ENCODE measurements around the gene ADAMTS16.

The ADAMTS16 gene

DNA sequence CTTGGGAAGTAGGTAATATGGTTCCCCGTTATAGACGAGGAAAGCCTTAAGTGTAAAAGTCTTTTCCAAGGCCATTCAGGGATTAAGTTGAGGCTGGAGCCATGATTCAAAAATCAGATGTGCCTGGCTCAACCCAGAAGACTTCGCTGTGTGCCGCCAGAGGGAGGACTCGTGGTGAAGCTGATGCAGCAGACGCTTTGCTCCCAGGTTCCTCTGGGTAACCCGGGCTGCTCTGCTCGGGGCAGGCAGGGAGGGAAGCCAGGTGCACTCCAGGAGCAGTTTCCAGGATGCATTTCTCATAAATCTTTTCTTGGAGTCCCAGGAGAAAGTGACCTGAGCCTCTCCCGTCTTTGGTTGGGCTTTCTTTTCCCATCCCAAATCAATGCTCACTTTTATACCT, 219.5 kb downstream of the ADAMTS16 start (continued):
- no peak for TF ChIP-seq ZFP3 (CRISPR knock-in tag; IDR thresholded peaks at IDR 0.05)
- TF ChIP-seq PPARA (CRISPR knock-in tag; IDR thresholded peaks at IDR 0.05; ENCODE audit: borderline replicate concordance): no peak

DNA sequence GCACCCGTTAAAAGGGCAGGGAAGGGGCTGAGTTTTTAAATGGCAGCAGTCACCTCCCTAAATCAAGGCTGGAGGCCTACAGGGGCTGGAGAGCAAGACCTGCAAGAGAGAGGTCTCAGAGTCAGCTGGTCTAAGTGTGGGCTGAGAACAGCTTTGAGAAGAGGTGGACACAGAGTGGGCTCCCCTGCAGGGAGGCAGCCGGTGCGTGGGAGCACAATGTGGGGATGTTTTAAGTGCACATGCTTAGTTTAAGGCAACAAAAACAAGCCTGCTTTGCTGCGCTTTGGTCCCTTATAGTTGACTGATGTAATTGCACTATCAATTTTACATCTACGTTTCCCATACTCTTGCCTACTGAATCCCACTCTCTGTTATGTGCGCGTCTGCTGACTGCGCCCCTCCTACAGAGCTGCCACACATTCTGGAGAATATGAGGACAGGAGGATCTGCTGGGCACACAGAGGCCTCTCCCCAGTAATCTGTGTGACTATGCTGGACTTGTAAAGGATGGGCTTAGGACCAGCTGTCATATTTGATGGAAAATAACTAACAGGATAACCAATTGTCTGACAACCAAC, 220.3 kb downstream of the ADAMTS16 start:
- TF ChIP-seq CSDC2 (CRISPR knock-in tag; IDR thresholded peaks at IDR 0.05): no peak
- TF ChIP-seq ISL1 (CRISPR knock-in tag; IDR thresholded peaks at IDR 0.05): no peak
- no peak for TF ChIP-seq ZNF8 (CRISPR knock-in tag; IDR thresholded peaks at IDR 0.05)
- TF ChIP-seq ZC3H10 (CRISPR knock-in tag; IDR thresholded peaks at IDR 0.05): no peak
- TF ChIP-seq, protein P1, sequence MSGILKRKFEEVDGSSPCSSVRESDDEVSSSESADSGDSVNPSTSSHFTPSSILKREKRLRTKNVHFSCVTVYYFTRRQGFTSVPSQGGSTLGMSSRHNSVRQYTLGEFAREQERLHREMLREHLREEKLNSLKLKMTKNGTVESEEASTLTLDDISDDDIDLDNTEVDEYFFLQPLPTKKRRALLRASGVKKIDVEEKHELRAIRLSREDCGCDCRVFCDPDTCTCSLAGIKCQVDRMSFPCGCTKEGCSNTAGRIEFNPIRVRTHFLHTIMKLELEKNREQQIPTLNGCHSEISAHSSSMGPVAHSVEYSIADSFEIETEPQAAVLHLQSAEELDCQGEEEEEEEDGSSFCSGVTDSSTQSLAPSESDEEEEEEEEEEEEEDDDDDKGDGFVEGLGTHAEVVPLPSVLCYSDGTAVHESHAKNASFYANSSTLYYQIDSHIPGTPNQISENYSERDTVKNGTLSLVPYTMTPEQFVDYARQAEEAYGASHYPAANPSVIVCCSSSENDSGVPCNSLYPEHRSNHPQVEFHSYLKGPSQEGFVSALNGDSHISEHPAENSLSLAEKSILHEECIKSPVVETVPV (CRISPR knock-in tag; IDR thresholded peaks at IDR 0.05): no peak
- TF ChIP-seq, protein P2, sequence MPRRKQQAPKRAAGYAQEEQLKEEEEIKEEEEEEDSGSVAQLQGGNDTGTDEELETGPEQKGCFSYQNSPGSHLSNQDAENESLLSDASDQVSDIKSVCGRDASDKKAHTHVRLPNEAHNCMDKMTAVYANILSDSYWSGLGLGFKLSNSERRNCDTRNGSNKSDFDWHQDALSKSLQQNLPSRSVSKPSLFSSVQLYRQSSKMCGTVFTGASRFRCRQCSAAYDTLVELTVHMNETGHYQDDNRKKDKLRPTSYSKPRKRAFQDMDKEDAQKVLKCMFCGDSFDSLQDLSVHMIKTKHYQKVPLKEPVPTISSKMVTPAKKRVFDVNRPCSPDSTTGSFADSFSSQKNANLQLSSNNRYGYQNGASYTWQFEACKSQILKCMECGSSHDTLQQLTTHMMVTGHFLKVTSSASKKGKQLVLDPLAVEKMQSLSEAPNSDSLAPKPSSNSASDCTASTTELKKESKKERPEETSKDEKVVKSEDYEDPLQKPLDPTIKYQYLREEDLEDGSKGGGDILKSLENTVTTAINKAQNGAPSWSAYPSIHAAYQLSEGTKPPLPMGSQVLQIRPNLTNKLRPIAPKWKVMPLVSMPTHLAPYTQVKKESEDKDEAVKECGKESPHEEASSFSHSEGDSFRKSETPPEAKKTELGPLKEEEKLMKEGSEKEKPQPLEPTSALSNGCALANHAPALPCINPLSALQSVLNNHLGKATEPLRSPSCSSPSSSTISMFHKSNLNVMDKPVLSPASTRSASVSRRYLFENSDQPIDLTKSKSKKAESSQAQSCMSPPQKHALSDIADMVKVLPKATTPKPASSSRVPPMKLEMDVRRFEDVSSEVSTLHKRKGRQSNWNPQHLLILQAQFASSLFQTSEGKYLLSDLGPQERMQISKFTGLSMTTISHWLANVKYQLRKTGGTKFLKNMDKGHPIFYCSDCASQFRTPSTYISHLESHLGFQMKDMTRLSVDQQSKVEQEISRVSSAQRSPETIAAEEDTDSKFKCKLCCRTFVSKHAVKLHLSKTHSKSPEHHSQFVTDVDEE (CRISPR knock-in tag; IDR thresholded peaks at IDR 0.05): no peak
- TF ChIP-seq, protein P3, sequence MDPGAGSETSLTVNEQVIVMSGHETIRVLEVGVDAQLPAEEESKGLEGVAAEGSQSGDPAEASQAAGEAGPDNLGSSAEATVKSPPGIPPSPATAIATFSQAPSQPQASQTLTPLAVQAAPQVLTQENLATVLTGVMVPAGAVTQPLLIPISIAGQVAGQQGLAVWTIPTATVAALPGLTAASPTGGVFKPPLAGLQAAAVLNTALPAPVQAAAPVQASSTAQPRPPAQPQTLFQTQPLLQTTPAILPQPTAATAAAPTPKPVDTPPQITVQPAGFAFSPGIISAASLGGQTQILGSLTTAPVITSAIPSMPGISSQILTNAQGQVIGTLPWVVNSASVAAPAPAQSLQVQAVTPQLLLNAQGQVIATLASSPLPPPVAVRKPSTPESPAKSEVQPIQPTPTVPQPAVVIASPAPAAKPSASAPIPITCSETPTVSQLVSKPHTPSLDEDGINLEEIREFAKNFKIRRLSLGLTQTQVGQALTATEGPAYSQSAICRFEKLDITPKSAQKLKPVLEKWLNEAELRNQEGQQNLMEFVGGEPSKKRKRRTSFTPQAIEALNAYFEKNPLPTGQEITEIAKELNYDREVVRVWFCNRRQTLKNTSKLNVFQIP (CRISPR knock-in tag; IDR thresholded peaks at IDR 0.05; ENCODE audit: borderline replicate concordance, low read depth): no peak
- ATAC-seq: no peak

DNA sequence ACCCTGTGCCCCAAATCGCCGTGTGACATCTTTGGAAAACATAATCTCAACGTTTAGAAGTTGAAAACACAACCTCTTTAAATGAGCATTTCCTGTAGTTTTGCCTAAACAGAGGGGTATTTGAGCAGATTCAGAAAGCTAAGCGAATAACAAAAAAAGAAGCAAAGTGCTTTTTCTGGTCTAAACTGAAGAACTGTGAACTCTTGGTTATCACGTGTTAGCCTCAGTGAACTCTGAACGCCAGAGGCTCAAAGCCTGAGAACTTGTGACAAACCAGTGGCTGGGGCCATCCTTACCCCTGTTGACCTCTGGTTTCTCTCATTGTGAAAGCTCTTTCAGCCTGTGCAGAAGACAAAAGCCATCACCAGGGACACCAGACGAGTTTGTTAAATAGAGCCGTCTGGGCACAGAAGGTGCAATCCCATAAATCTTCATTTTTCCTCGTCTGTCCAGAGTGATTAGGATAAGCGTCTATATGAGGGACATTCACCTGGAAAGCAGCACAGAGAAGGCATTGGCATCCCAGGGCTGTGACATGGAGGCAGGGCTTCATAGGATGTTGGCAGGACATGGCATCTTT, 220.9 kb downstream of the ADAMTS16 start:
- TF ChIP-seq TCF4 (CRISPR knock-in tag; IDR thresholded peaks at IDR 0.05; ENCODE audit: borderline replicate concordance) (no peak), BACH2 (CRISPR knock-in tag; IDR thresholded peaks at IDR 0.05; ENCODE audit: borderline replicate concordance) (no peak), RARB (CRISPR knock-in tag; IDR thresholded peaks at IDR 0.05) (no peak)
- TF ChIP-seq, protein P4, sequence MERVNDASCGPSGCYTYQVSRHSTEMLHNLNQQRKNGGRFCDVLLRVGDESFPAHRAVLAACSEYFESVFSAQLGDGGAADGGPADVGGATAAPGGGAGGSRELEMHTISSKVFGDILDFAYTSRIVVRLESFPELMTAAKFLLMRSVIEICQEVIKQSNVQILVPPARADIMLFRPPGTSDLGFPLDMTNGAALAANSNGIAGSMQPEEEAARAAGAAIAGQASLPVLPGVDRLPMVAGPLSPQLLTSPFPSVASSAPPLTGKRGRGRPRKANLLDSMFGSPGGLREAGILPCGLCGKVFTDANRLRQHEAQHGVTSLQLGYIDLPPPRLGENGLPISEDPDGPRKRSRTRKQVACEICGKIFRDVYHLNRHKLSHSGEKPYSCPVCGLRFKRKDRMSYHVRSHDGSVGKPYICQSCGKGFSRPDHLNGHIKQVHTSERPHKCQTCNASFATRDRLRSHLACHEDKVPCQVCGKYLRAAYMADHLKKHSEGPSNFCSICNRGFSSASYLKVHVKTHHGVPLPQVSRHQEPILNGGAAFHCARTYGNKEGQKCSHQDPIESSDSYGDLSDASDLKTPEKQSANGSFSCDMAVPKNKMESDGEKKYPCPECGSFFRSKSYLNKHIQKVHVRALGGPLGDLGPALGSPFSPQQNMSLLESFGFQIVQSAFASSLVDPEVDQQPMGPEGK (CRISPR knock-in tag; IDR thresholded peaks at IDR 0.05; ENCODE audit: borderline replicate concordance): no peak

DNA sequence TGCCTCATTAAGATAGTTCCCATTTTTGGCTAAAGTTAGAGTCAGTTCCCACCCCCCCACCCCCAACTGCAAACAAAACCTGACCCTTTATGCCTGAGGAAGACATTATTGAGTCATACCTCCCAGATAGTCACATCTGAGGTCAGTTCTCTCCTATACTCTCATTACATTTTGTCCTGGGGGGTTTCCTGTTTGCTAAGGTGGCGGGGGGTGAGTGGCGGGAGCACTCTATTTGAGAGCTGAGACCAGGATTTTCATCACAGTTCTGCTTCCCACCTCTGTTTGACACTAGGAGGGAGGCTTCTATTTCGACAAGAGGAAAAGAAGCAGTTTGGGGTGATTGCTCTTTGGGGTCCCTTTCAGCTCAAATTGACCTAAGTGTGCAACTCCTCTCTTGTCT, 222.9 kb downstream of the ADAMTS16 start:
- no peak for ATAC-seq
- TF ChIP-seq, protein P3 (CRISPR knock-in tag; IDR thresholded peaks at IDR 0.05; ENCODE audit: borderline replicate concordance, low read depth): no peak
- TF ChIP-seq CSDC2 (CRISPR knock-in tag; IDR thresholded peaks at IDR 0.05) (no peak), ZNF70 (CRISPR knock-in tag; IDR thresholded peaks at IDR 0.05) (no peak), TCF4 (CRISPR knock-in tag; IDR thresholded peaks at IDR 0.05; ENCODE audit: borderline replicate concordance) (no peak)
- TF ChIP-seq, protein P1 (CRISPR knock-in tag; IDR thresholded peaks at IDR 0.05): no peak

More for the DNA sequence above, 220.9 kb downstream of the ADAMTS16 start:
- ATAC-seq: no peak

Data from SK-N-SH treated with all-trans-retinoic acid at 6 μM for 48 hours (cell line).